GM18873 (cell line): ENCODE measurements around the gene MTA3.

Source experiments
- ATAC-seq: cut with Tn5 transposase; IDR thresholded peaks from one replicate; pipeline ENCODE4 v1.9.1; 2021; ENCODE audit warnings: mild to moderate bottlenecking, moderate library complexity, moderate number of reproducible peaks; ENCODE audit not compliant: unreplicated experiment, low FRiP score

Gene MTA3

DNA sequence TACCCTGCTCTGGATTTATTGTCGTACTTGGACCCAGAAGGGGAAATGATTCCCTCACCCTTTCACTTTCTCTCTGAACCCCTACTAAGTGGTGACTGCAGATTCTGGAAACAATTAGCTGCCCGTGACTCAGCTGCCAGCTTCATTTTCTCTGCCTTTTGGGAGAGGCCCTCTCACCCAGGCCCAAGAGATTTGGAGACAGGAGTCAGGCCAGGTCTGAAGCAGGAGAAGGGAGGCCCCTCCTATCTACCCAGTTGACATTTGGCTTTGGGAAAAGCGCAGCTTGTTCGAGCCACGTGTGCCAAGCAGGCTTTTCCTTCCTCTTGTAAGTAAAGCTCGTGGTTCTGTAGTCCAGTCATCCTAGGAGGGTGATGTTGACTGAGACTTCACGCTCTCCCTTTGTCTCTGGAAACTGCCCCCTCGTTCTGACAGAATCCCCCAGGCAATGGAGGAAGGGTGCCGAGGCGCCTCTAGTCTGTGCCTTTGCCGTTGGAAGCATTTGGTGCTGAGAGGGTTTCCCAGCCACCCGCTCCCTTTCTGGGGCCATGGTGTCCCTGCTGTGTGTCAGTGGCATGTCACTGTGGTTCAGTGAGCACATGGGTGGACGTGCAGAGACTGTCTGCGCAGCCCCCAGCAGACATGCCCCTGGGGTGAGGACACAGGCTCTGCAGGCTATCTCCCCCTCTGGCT is 186.9 kb downstream of the MTA3 start:
- no peak for ATAC-seq

DNA sequence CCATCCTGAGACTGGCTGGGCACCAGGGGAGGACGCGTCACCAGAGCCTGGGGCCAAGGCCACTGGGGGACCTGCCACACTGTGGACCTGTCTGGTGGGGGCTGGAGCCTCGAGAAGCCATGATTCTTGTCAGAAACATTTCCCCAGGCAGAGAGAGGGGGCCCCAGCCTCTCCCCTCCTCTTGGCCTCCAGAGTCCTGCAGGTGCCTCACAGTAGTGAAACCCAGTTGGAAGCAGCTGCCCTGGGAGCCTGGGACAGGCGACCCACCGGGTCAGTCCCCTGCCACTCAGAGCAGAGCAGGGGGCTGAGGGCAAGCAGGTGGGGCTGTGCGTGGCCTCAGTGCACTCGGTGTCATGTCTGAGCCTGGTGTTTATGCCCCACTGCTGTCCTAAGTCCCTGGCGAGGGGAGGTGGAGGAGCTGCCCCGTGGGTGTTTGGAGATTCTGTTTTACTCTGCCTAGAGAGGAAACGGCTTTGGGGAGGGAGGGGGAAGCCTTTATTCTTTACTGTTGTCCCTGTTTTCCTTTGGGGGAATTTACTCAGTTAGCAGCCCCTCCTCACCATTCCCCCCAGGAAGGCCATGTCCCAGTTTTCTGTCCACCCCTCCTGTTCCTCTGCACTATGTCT is 187.8 kb downstream of the MTA3 start:
- ATAC-seq: no peak

DNA sequence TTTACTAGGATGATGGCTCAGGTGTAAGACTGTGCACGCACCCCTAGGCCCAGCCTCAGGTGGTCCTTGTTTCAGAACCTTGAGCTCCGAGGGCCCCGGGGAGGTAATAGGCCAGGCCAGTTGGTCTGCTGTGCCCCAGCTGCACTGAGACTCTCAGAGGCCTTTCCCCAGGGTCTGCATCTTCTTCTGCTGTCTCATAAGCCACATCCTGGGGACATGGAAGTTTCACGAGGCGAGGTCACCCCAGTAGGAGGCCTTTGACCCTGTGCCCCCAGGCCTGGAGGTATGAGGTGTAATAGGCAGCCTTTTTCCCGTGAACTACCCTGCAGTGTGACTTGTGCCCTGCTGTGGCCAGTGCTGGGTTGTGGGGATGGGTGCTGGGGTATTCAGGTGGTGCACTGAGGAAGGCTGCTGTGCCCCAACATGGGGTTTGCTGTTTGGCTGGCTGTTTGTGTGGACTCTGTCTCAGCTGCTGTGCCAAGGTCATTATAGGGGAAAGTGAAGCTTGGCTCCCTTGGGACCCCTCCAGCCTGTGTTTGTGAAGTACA is 188.6 kb downstream of the MTA3 start:
- no peak for ATAC-seq

DNA sequence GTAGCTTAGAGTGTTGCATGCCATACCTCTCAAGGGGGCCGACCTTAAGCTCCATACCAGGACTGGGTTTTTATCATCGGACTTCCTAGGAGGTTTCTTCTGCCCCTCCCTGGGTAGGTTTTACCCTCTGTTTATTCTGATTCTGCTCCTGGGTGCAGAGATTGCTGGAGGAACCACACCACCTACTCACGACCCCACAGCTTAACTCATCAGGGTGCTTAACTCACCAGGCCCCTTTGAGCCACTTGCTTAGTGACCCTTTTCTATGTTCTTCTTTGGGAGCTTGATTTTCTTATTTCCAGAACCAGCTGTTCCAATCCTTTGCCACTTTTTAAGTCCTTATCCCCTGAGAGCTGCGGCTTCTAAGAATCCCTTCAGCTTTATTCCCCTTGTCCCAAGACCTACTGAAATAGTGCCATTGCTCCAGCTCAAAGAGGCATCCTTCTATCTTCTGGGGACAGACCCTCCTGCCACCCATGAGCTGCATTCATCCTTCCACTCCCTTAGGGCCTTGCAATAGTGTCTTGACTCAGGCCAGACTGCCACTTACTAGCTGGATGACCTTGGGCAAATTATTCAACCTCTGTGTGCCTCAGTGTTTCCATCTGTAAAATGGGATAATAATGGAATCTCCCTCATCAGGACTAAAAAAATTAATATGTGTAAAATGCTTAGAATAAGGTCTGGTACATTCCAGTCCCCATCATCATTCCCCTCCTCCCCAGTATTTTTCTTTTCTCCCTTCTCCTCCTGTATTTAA is 189.7 kb downstream of the MTA3 start:
- no peak for ATAC-seq

DNA sequence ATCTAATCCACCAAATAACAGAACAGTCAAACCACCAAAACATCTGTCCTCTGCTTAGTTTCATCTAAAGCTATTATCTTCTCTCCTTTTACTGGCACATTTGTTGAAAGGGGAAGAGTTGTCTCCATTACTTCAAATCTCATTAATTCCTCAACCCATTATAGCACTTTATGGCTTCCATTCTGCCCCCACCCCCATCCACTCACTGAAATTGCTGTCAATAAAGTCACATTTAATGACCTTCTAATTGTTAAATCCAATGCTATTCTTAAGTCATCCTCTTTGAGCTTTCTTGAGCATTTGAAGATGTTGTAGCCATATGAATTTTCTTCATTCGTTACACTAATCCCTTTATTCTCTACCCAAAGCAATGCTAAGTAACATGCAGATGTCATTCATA is 190.3 kb downstream of the MTA3 start:
- no peak for ATAC-seq

DNA sequence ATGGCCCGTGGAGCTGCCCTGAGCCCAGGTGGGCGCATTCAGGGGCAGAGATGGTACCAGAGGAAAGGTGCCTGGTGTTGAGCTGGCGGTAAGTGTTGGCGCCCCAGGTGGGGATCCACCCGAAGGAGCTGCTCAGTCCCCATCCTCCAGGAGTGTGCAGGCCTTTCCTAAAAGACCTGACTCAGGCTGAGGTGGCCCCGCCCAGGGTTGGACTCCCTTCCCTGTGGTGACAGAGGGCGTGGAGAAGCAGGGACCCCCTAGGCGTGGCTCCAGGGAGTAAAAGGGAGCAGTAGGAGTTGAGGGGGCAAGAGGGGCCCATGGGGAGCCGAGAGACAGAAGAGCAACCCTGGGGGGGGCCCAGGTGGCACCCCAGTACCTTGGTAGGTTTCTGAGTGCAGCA is 193.1 kb downstream of the MTA3 start:
- no peak for ATAC-seq

DNA sequence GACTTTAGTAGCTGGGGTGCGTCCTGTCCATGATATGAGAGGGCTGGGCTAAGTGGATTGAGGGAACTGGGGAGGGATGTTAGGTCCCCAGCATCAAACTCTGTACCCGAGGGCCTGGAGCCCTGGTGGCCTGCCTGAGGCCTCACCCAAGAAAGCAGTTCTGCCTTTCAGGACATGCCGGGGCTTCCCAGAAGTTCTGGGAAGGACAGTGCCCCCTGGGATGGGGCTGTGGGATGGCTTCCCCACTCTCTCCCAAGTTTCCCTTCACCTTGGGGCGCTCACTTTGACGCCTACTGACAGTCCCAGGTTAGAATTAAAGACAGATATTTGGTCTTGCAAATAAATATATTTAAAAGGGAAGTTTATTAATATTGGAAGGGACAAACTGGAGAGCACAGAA is 193.7 kb downstream of the MTA3 start:
- ATAC-seq: no peak

DNA sequence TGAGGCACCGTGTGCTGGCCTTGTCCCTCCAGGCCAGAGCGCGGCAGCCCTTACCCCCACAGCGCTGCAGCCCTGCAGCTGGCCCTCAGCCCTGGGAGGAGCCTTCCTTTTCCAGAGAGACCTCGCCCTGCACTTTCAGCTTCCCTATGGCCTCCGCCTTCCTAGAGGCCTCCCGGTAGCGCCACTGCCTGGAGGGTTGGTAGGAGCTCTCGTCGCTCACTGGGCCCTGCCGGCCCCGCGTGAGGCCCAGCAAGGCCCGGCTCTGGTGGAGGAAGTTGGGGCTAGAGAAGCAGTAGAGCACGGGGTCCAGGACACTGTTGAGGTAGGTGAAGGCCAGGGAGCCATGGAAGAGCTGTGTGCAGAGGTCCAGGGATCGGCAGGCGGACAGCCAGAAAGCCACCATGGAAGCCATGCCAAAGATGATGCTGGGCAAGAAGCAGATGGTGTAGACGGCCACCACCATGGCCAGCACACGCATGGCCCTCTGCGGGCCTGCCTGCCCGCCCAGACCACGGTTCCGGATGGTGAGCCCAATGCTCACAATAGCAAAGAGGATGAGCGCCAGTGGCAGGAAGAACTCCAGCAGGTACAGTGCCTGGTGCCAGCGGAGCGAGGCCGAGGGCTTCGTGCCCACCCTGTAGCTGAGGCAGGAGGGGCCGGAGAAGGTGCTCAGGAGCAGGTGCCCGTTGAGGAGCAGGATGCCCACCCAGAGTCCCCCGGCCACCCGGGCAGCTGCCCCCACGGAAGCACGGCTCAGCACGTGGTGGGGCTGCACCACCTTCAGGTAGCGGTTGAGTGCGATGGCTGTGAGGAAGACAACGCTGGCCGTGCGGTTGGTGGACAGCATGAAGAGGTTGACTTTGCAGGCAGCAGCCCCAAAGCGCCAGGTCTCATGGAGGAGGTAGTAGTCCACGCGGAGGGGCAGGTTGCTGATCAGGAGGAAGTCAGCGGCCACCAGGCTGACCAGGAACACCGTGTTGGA is 194.7 kb downstream of the MTA3 start:
- no peak for ATAC-seq

DNA sequence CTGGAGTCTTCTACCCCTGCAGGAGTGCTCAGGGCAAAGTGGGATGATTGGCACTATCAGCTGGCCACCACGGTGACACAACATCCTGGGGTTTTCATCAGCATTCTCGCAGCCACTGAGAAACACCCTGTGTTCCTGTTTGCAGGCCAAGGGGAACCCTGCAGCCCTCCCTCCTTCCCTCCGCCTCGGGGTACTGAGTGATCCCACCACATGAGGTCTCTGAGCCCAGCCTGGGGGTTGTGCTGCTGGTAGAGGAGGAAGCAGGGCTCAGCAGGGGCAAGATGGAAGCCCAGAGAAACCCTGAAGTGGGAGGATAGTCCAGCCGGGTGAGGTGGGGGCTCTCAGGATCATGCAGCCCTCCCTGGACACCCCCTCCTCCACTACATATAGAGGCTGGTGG is 195.7 kb downstream of the MTA3 start, which contains the start of gene OXER1:
TSS of gene OXER1 (minus strand) at position 40 of the 400 bp plus-strand sequence. CDS start 73 bp downstream, outside the sequence.
- ATAC-seq: no peak

DNA sequence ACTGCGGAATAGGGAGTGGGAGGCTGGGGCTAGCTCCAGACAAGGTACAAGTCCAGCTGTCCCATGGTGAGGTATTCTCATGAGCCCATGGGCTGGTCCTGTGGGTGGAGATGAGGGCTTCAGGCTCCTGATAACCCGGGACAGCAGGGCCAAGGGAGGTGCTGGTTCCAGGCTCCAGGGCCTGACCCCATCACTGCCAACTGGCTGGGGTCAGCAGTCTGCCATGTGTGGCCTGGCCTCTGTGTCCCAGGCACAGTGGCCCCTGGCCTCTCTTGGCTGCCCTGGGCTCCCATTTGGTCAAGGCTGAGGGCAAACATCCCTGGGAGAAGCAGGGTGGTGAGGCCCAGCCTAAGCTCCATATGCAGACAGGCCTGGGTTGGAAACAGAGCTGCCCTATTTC is 196.5 kb downstream of the MTA3 start:
- no peak for ATAC-seq

DNA sequence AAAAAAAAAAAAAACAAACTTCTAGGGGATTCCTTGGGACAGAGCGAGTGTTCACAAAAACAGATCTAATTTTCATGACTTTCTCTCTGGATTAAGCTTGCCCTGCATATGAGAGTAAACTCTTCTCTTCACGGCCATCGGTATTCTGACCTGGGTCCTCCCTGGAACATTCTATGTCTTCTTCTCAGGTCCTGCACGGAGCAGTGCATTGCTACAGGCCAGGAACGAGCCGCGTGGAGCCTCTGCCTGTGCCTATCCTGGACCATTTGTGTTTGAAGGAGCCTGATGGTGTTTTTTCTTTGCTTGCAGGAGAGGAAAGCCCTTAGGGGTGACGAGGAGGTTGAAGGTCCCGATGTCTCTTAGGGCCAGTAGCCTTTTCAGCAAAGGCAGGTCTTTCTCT is 197.3 kb downstream of the MTA3 start:
- no peak for ATAC-seq

DNA sequence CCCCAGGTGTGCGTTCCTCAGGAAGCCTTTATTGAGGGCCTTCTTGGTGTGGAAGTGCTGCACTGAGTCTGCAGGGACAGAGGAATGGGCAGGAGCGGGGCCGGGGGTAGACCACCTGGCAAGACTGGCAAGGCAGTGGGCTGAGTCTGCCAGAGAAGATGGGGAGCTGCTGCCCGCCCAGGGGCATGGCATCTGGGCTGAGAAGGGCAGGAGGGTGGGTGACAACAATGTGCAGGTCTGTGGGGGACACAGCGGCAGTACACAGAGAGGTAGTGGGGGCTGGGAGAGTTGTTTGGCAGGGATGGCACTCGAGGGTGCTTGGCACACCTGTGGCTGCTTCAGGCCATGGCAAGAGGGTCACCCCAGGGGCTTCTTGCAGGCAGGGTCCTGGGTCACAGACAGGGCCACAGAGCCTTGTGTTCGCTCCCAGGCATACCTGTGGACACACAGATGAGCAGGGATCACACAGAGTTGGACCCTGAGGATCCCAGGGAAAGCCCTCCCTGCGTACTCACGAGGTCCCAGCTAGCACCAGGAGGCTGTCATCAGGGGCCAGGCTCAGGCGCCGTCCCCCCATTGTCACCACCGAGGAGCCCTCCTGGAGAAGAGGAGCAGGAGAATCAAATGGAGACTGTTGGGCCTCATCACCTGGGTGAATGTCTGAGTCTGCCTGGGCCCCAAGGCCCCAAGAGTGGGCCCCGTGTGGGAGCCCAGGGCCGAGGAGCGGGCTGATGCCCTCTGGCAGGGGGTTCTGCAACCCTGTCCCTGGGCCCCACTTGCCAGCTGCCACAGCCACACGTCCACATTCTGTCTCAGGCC is 198.9 kb downstream of the MTA3 start:
- no peak for ATAC-seq

DNA sequence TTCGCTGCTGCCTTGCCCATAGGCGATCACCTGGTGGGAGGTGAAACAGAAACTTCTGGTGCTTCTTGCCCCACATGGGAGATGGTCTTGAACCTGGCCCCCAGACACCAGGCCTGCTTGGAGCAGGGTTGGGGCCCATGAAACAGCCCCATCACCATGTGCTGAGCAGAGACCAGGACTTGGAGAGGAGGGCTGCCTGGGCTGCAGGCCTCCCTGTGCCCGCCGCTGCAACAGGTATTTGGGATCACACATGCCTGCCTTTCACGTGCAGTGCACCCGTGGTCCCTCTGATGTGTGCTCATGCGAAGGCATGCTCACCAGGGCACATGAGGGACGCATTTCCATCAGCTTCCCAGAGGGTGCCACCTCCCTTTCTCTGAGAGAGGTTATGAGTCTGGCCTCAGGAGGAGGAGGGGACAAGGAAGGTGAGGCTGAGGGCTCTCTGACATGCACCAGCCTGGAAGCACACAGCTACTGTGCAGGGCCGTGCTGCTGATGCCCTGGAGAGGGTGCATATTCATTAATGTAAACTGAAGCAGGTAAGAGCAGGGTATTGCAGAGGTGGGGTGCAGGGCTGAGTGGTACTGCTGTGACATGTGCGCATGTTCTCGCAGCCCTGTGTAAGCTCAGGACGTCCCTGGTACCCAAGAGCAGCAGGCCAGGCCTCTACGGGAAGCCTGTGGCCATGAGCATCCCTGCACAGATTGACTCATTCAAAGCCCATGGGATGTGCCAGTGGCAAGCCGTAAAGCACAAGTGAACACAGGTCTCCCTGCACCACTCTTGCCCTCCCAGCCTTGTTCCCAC is 199.7 kb downstream of the MTA3 start:
- ATAC-seq: no peak

DNA sequence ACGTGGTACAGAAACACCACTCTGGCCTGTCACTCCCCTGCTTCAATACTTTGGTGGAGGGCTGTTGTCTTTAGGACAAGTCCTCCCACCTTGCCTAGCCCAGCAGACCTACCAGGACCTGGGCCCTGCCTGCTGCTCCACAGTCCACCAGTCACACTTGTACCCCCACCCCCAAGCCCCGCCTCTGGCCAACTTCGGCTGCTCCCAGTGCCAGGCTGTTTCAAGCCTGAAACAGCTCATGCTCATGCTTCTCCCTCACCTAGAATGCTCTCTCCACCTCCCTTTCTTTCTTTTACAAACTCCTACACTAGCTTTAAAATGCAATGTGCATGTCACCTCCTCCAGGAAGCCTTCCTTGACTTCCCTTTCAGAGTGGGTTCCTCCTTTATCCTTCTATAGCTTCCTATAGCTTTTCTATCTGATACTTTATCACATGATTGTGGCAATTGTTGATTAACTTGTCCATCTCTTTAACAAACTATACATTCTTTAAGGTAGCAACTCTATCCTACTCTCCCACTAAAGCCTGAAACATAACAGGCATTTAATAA is 200.3 kb downstream of the MTA3 start:
- no peak for ATAC-seq

DNA sequence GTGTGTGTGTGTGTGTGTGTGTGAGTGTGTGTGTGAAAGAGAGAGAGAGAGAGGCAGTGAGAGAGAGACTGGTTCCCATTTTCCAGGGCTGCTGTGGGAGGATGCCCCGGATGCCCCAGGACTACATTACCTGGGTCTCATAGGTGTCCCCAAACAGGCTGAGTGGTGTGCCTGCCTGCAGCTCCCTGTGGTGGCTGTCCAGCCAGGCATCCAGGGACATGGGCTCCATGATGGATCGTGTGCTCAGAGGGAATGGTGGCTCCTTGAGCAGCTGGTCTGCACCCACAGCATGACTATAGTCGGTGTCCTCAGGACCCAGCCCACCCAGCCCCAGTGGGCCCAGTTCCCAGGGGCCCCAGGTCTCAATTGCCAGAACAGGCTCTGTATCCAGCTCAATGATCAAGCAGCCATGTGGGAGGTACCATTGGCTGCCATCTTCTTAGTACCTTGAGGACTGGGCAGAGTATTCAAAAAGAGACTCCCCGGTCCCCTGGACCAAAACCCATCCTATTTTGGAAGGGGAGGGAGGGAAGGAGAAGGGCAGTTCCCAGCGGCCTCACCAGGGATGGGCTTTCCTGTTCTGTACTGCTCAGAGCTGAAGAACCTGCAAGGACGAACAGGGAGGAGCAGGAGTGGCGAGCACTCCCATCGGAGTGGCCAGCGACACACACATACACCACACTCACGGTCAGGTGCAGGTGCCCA is 201.3 kb downstream of the MTA3 start:
- no peak for ATAC-seq

DNA sequence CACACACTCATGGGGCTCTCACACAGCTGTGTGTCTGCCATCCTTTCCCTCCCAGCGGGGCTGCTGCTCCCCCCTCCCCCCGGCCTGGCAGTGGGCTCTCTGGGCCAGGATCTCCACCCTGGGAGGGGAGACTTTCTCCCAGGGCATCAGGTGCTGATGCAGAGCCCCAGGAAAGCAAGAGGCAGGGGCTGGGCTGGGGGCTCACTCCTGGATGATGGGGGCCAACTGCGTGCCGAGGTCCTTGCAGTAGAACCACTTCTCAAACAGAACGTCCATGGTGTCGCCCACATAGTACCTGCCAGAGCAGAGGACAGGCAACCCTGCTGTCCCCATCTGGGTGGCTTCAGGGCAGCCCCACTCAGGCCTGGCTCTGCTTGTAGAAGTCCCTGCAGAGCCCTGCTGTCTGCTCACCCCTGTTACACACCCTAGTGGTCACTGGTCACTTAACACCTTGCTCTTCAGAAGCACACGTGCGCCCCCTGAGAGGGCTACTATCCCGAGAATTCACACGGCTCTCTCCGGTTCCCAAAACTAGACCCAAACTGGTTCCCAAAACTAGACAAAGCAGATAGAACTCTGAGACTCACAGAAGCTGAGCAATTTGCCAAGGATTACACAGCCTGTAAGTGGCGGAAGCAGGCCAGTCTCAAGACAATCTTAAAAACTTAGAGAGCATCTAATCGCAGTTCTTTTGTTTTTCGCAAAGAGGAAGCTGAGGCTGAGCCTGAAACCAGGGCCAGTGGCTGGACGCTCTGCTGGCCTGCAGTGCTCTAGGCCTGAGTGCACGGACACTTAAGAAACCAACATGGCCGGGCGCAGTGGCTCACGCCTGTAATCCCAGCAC is 202.1 kb downstream of the MTA3 start:
- no peak for ATAC-seq
